ENCODE data around the gene TMEM208. TPM values are rescaled to one million over a fixed set of nuclear protein-coding genes. Genes with fewer than 3 reads are reported as not detected.

The TMEM208 gene
- polyA plus RNA-seq, result 100 to 1,000 TPM in 2 of 4 donors, 10 to 100 TPM in 2; 63.0 to 153 (median 102) TPM
- long read RNA-seq, donor 1, result 0 reads
- long read RNA-seq, donor 2, transcript TMEM208-201 (6 exons, 793 nt), result major isoform, 13 of 15 reads
- long read RNA-seq, donor 2, partial matches to known transcripts, result 0 of 15 reads
- long read RNA-seq, donor 2, other reads (novel, unspliced or antisense), result 0 of 15 reads
- long read RNA-seq, donor 3, transcript TMEM208-201 (6 exons, 793 nt), result major isoform, 19 of 38 reads
- long read RNA-seq, donor 3, partial matches to known transcripts, result 14 of 38 reads
- long read RNA-seq, donor 3, other reads (novel, unspliced or antisense), result 0 of 38 reads
- long read RNA-seq, donor 4, partial matches to known transcripts, result 0 of 1 reads
- long read RNA-seq, donor 4, other reads (novel, unspliced or antisense), result 0 of 1 reads
- long read RNA-seq, donor 5, transcript TMEM208-201 (6 exons, 793 nt), result major isoform, 11 of 14 reads
- long read RNA-seq, donor 5, partial matches to known transcripts, result 0 of 14 reads
- long read RNA-seq, donor 5, other reads (novel, unspliced or antisense), result 0 of 14 reads
- long read RNA-seq, donor 6, transcript TMEM208-201 (6 exons, 793 nt), result major isoform, 28 of 37 reads
- long read RNA-seq, donor 6, partial matches to known transcripts, result 6 of 37 reads
- long read RNA-seq, donor 6, other reads (novel, unspliced or antisense), result 0 of 37 reads
- long read RNA-seq, donor 7, transcript TMEM208-201 (6 exons, 793 nt), result major isoform, 16 of 18 reads
- long read RNA-seq, donor 7, partial matches to known transcripts, result 0 of 18 reads
- long read RNA-seq, donor 7, other reads (novel, unspliced or antisense), result 0 of 18 reads
- long read RNA-seq, donor 8, partial matches to known transcripts, result 0 of 1 reads
- long read RNA-seq, donor 8, other reads (novel, unspliced or antisense), result 0 of 1 reads
- long read RNA-seq, donor 9, partial matches to known transcripts, result 0 of 4 reads
- long read RNA-seq, donor 9, other reads (novel, unspliced or antisense), result 0 of 4 reads
- long read RNA-seq, donor 10, transcript TMEM208-201 (6 exons, 793 nt), result major isoform, 32 of 37 reads
- long read RNA-seq, donor 10, partial matches to known transcripts, result 0 of 37 reads
- long read RNA-seq, donor 10, other reads (novel, unspliced or antisense), result 0 of 37 reads

- peaks cover 3 to 40% (median 18%) of the 10 kb centered on the region in 3 donors for H3K36me3 ChIP-seq (ENCODE audit: control insufficient read depth in 3 of 3, insufficient read depth in 2 of 3, low read depth in 1 of 3, low read length in 3 of 3)
- WGBS, 3 donors, result 0% methylated on average over 44 to 46 of the region's 46 CpGs
- no peaks in the 10 kb centered on the region for H3K9me3 ChIP-seq (ENCODE audit: control insufficient read depth in 2 of 2, insufficient read depth in 1 of 2, low read depth in 1 of 2, low read length in 1 of 2)
- H3K27ac ChIP-seq (ENCODE audit: low read depth in 1 of 3, low read length in 2 of 3), result peak within 1 kb of the TSS; percentile 27 to 89 (median 30)
- FAIRE-seq (no peak), DNase-seq (peak; percentile 99)
- peaks cover 0 to 13% (median 6%) of the 10 kb centered on the region in 3 donors for H3K4me1 ChIP-seq (ENCODE audit: control insufficient read depth in 3 of 3, insufficient read depth in 2 of 3, low read depth in 1 of 3, low read length in 2 of 3)
- H3K27me3 ChIP-seq (ENCODE audit: control insufficient read depth in 3 of 3, insufficient read depth in 3 of 3, low read length in 3 of 3), result no peaks in the 10 kb centered on the region
- H3K4me3 ChIP-seq (ENCODE audit: low read depth in 1 of 3, low read length in 3 of 3), result peak within 1 kb of the TSS; percentile 80 to 95 (median 86)
Observed at GRCh38 chr16:67226804-67227566, at the start of gene TMEM208. TSS of gene TMEM208 (plus strand) at chr16:67227130. CDS start at chr16:67227219, 89 bp downstream.

- Histone ChIP-seq H3K4me3 (ENCODE audit: low read depth in 1 of 3, low read length in 3 of 3) (peak overlapping the region in 2 of 3 donors; percentile 25 to 48), H3K27me3 (ENCODE audit: control insufficient read depth in 3 of 3, insufficient read depth in 3 of 3, low read length in 3 of 3) (peaks cover 0 to 42% (median 0%) of the 10 kb centered on the region in 3 donors), H3K27ac (ENCODE audit: low read depth in 1 of 3, low read length in 2 of 3) (peak overlapping the region in 2 of 3 donors; percentile 30 to 66), H3K4me1 (ENCODE audit: control insufficient read depth in 3 of 3, insufficient read depth in 2 of 3, low read depth in 1 of 3, low read length in 2 of 3) (peaks cover 3 to 30% (median 4%) of the 10 kb centered on the region in 3 donors), H3K36me3 (ENCODE audit: control insufficient read depth in 3 of 3, insufficient read depth in 2 of 3, low read depth in 1 of 3, low read length in 3 of 3) (peaks cover 0 to 8% (median 0%) of the 10 kb centered on the region in 3 donors), H3K9me3 (ENCODE audit: control insufficient read depth in 2 of 2, insufficient read depth in 1 of 2, low read depth in 1 of 2, low read length in 1 of 2) (no peaks in the 10 kb centered on the region)
- no peak for FAIRE-seq
- WGBS, 3 donors, result 2 to 5% (median 4%) methylated on average over 49 to 73 of the region's 73 CpGs
- DNase-seq, result peak; percentile 90 to 92
Observed at GRCh38 chr16:67177743-67178699, 48.9 kb upstream of the TMEM208 start.

- peaks cover 0 to 31% (median 0%) of the 10 kb centered on the region in 3 donors for H3K27me3 ChIP-seq (ENCODE audit: control insufficient read depth in 3 of 3, insufficient read depth in 3 of 3, low read length in 3 of 3)
- no peak for DNase-seq
- no peak for FAIRE-seq
- H3K36me3 ChIP-seq (ENCODE audit: control insufficient read depth in 3 of 3, insufficient read depth in 2 of 3, low read depth in 1 of 3, low read length in 3 of 3), result peaks cover 0 to 8% (median 0%) of the 10 kb centered on the region in 3 donors
- H3K4me1 ChIP-seq (ENCODE audit: control insufficient read depth in 3 of 3, insufficient read depth in 2 of 3, low read depth in 1 of 3, low read length in 2 of 3), result peaks cover 0 to 23% (median 4%) of the 10 kb centered on the region in 3 donors
- no peak overlapping the region for H3K4me3 ChIP-seq (ENCODE audit: low read depth in 1 of 3, low read length in 3 of 3)
- no peaks in the 10 kb centered on the region for H3K9me3 ChIP-seq (ENCODE audit: control insufficient read depth in 2 of 2, insufficient read depth in 1 of 2, low read depth in 1 of 2, low read length in 1 of 2)
- WGBS, 3 donors, result 86 to 89% (median 87%) methylated on average over 13 of the region's 13 CpGs
- H3K27ac ChIP-seq (ENCODE audit: low read depth in 1 of 3, low read length in 2 of 3), result no peak overlapping the region
Observed at GRCh38 chr16:67179421-67180080, 47.4 kb upstream of the TMEM208 start.

GRCh38 chr16:67180166-67180565 lies 46.8 kb upstream of the TMEM208 start:
- 87 to 94% (median 87%) methylated on average over 16 of the region's 16 CpGs for WGBS, 3 donors
- FAIRE-seq (no peak), DNase-seq (no peak)

GRCh38 chr16:67181346-67181745 lies 45.6 kb upstream of the TMEM208 start:
- H3K9me3 ChIP-seq (ENCODE audit: control insufficient read depth in 2 of 2, insufficient read depth in 1 of 2, low read depth in 1 of 2, low read length in 1 of 2), result no peaks in the 10 kb centered on the region
- DNase-seq (no peak), FAIRE-seq (no peak)
- peak overlapping the region in 1 of 3 donors; percentile 28 for H3K27ac ChIP-seq (ENCODE audit: low read depth in 1 of 3, low read length in 2 of 3)
- no peak overlapping the region for H3K4me3 ChIP-seq (ENCODE audit: low read depth in 1 of 3, low read length in 3 of 3)
- WGBS, 3 donors, result 63 to 83% (median 81%) methylated on average over 2 of the region's 2 CpGs
- H3K4me1 ChIP-seq (ENCODE audit: control insufficient read depth in 3 of 3, insufficient read depth in 2 of 3, low read depth in 1 of 3, low read length in 2 of 3), result peaks cover 3 to 33% (median 7%) of the 10 kb centered on the region in 3 donors
- peaks cover 0 to 17% (median 0%) of the 10 kb centered on the region in 3 donors for H3K27me3 ChIP-seq (ENCODE audit: control insufficient read depth in 3 of 3, insufficient read depth in 3 of 3, low read length in 3 of 3)
- H3K36me3 ChIP-seq (ENCODE audit: control insufficient read depth in 3 of 3, insufficient read depth in 2 of 3, low read depth in 1 of 3, low read length in 3 of 3), result peaks cover 0 to 7% (median 0%) of the 10 kb centered on the region in 3 donors

More at GRCh38 chr16:67180166-67180565, 46.8 kb upstream of the TMEM208 start:
- H3K9me3 ChIP-seq (ENCODE audit: control insufficient read depth in 2 of 2, insufficient read depth in 1 of 2, low read depth in 1 of 2, low read length in 1 of 2), result no peaks in the 10 kb centered on the region
- peaks cover 0 to 8% (median 0%) of the 10 kb centered on the region in 3 donors for H3K36me3 ChIP-seq (ENCODE audit: control insufficient read depth in 3 of 3, insufficient read depth in 2 of 3, low read depth in 1 of 3, low read length in 3 of 3)
- peaks cover 3 to 24% (median 7%) of the 10 kb centered on the region in 3 donors for H3K4me1 ChIP-seq (ENCODE audit: control insufficient read depth in 3 of 3, insufficient read depth in 2 of 3, low read depth in 1 of 3, low read length in 2 of 3)
- no peak overlapping the region for H3K4me3 ChIP-seq (ENCODE audit: low read depth in 1 of 3, low read length in 3 of 3)
- no peak overlapping the region for H3K27ac ChIP-seq (ENCODE audit: low read depth in 1 of 3, low read length in 2 of 3)
- peaks cover 0 to 29% (median 0%) of the 10 kb centered on the region in 3 donors for H3K27me3 ChIP-seq (ENCODE audit: control insufficient read depth in 3 of 3, insufficient read depth in 3 of 3, low read length in 3 of 3)

- Histone ChIP-seq H3K4me1 (ENCODE audit: control insufficient read depth in 3 of 3, insufficient read depth in 2 of 3, low read depth in 1 of 3, low read length in 2 of 3) (peaks cover 3 to 33% (median 7%) of the 10 kb centered on the region in 3 donors), H3K27me3 (ENCODE audit: control insufficient read depth in 3 of 3, insufficient read depth in 3 of 3, low read length in 3 of 3) (peaks cover 0 to 11% (median 0%) of the 10 kb centered on the region in 3 donors), H3K27ac (ENCODE audit: low read depth in 1 of 3, low read length in 2 of 3) (no peak overlapping the region), H3K36me3 (ENCODE audit: control insufficient read depth in 3 of 3, insufficient read depth in 2 of 3, low read depth in 1 of 3, low read length in 3 of 3) (peaks cover 0 to 5% (median 0%) of the 10 kb centered on the region in 3 donors), H3K4me3 (ENCODE audit: low read depth in 1 of 3, low read length in 3 of 3) (no peak overlapping the region), H3K9me3 (ENCODE audit: control insufficient read depth in 2 of 2, insufficient read depth in 1 of 2, low read depth in 1 of 2, low read length in 1 of 2) (no peaks in the 10 kb centered on the region)
- no peak for DNase-seq
- WGBS, 3 donors, result 84 to 98% (median 92%) methylated on average over 2 of the region's 2 CpGs
- no peak for FAIRE-seq
Observed at GRCh38 chr16:67182288-67182687, 44.6 kb upstream of the TMEM208 start.

Measured in small intestine (tissue), 16 donors.